Hepatocyte (in vitro differentiated cells): Measurements from ENCODE around the gene ANKRD35.

Experiments
- EZH2 ChIP-seq: fragments of 200-600 bp; sonication (generic); IDR thresholded peaks from 2 replicates; pipeline ENCODE4 v1.6.1; 2016; ENCODE audit warnings: antibody characterized with exemption, mild to moderate bottlenecking, borderline replicate concordance
- TF ChIP-seq, protein P1 (sequence below): fragments of 200-600 bp; sonication (generic); IDR thresholded peaks from 2 replicates; pipeline ENCODE4 v1.5.1; 2016; ENCODE audit warnings: antibody characterized with exemption, mild to moderate bottlenecking; ENCODE audit not compliant: poor library complexity

DNA sequence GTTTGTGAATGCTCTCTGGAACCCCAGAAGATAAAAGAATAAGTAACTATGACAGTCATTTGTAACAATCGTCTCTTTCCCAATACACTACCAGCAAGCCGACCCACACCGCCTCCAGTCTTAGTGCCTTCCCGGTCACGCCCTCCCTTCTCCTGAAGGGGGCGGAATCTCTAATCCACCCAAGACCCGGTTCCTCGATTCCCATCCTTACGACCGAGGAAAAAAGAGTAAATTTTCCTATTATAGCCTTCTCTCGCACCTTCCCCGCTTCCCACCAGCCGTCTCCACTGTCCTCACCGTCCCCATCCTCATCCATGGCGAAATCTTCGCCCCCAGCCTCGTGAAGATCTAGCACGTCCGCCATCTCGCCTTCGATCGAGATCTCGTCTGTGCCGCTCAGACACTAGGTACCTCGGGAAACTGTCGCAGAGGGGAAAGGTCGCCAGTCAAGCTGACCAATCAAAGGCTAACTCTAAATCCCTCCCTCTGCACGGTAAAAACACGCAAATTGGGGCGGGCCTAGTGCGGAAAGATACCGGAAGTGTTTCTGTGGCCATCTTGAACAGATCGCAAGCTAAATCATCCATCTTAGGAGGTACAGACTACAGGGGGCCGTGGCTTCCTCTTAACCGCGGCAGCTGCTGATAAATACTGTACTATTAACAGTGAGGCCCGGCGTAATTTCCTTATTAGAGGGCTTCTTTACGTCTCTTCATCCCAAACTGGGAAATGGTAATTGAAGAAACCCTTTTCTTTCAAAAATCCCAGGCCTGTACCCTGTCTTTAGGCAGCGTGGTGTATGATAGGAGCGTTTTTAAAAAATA, 41.6 kb upstream of the ANKRD35 start, which contains the start of gene RBM8A:
- TF ChIP-seq, protein P1, sequence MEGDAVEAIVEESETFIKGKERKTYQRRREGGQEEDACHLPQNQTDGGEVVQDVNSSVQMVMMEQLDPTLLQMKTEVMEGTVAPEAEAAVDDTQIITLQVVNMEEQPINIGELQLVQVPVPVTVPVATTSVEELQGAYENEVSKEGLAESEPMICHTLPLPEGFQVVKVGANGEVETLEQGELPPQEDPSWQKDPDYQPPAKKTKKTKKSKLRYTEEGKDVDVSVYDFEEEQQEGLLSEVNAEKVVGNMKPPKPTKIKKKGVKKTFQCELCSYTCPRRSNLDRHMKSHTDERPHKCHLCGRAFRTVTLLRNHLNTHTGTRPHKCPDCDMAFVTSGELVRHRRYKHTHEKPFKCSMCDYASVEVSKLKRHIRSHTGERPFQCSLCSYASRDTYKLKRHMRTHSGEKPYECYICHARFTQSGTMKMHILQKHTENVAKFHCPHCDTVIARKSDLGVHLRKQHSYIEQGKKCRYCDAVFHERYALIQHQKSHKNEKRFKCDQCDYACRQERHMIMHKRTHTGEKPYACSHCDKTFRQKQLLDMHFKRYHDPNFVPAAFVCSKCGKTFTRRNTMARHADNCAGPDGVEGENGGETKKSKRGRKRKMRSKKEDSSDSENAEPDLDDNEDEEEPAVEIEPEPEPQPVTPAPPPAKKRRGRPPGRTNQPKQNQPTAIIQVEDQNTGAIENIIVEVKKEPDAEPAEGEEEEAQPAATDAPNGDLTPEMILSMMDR = peak; percentile 66
- no peak for TF ChIP-seq EZH2
